ENCODE measurements around the gene SPTBN1. TPM values are rescaled to one million over a fixed set of nuclear protein-coding genes. Genes with fewer than 3 reads are reported as not detected.
A peak's percentile ranks its signal among the peaks of the same experiment; 100 is the strongest.

The SPTBN1 gene
- total and polyA plus RNA-seq, 9 of the 15 experiments (the other 6 are each of a cell fraction or from before 2014, with no cell fraction given): 8.9 to 66.8 (median 31.4) TPM

DNA sequence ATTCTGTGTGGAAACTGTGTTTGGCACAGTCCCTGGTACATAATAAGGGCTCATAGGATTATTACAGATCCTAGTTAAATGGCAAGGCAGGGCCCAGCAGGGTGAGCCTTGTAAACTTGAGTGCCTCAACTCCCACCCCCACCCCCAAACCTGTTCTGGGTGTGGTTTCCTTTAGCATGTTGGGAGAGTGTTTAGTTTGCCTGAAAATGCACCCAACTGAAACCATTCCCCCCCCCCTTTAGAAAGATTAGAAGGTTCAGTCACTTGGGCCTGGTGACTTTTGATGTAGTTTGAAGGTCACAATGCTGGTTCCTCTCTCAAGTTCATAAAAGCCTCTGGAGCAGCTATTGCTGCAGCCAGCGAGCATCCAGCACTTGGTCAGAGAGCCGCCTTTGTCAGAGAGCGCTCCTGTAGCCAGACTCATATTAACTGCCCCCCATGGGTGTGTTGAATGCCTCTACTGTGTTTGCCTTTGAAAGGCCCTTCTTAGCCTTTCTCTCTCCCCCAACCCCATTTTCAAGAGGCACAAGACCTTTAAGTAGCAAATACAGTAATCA, 113.7 kb downstream of the SPTBN1 start (continued):
- TF ChIP-seq, protein P1, sequence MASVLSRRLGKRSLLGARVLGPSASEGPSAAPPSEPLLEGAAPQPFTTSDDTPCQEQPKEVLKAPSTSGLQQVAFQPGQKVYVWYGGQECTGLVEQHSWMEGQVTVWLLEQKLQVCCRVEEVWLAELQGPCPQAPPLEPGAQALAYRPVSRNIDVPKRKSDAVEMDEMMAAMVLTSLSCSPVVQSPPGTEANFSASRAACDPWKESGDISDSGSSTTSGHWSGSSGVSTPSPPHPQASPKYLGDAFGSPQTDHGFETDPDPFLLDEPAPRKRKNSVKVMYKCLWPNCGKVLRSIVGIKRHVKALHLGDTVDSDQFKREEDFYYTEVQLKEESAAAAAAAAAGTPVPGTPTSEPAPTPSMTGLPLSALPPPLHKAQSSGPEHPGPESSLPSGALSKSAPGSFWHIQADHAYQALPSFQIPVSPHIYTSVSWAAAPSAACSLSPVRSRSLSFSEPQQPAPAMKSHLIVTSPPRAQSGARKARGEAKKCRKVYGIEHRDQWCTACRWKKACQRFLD (CRISPR knock-in tag; IDR thresholded peaks at IDR 0.05): peak; percentile 48; the same call in 1 of the 2 replicates

DNA sequence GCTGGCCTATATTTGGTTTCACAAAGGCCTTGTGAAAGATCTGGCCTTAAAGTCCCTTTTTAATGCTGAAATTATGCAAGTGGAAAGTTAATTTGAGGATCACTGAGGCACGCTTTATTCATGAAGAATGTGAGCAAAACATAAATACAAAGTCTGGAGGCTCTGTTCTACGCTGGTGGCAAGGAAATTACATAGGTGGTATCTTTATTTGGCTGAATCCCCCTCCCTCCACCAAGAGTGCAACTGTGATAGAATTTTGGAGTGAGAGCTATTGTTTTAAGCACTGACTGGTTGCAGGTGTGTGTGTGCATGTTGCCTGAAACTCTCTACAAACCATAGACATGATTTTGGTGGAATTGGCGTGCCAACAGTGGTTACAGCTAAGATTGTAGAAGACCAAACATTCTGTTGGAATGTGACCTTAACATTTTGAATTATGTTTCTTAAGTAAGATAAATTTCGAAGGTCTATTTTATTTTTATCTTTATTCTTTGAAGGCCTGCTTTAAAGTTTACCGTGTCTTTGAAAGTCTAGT, 114.3 kb downstream of the SPTBN1 start:
- in situ Hi-C loops (cut with MboI): no loop called here
- no peaks in the 10 kb centered on the region for H3K9me3 ChIP-seq (replicated peaks; ENCODE audit: control insufficient read depth, insufficient read depth, low read depth, low read length)
- no peak overlapping the region for H3K9ac ChIP-seq (ENCODE audit: insufficient read depth in 1 of 2, low read depth in 2 of 2, low read length in 2 of 2)
- no peak overlapping the region for H2AFZ ChIP-seq (ENCODE audit: low read depth, low read length)
- POLR2A ChIA-PET: interaction anchor here (0.9 kb wide), 1 partner anchor 32 kb away, joined by 3 read pairs; no protein-coding TSS in a partner anchor
- H3K27ac ChIP-seq (ENCODE audit: extremely low read depth, low read depth, low read length): peak overlapping the region; percentile 49; the same call in 2 of the 3 replicates
- intact Hi-C loops (cut with micrococcal nuclease): loop anchor here (5.0 kb wide), 1 partner anchor 87 kb away; no protein-coding TSS in a partner anchor
- CTCF ChIA-PET (ENCODE audit: low intra/inter-chr PET ratio): no interaction called here
- H3K27me3 ChIP-seq (ENCODE audit: control insufficient read depth in 2 of 2, insufficient read depth in 2 of 2, low read length in 2 of 2): no peaks in the 10 kb centered on the region
- WGBS (ENCODE audit: insufficient coverage, low coverage, missing lambda C conversion rate): 60% methylated on average over 5 of the region's 5 CpGs
- peaks cover 9% of the 10 kb centered on the region for H3K9me1 ChIP-seq (ENCODE audit: control insufficient read depth, insufficient read depth, low read length)
- TF ChIP-seq POLR2H (tag; IDR thresholded peaks at IDR 0.05; ENCODE audit: low read depth) (no peak), CBFB (CRISPR knock-in tag; IDR thresholded peaks at IDR 0.05) (no peak), FOXK2 (conservative IDR thresholded peaks at IDR 0.05 in 1 of 2, IDR thresholded peaks at IDR 0.05 in 1 of 2; ENCODE audit: low read depth in 2 of 2) (no peak), NR3C1 (CRISPR knock-in tag; IDR thresholded peaks at IDR 0.05) (no peak), ZBTB17 (CRISPR knock-in tag; IDR thresholded peaks at IDR 0.05) (no peak), E2F3 (CRISPR knock-in tag; IDR thresholded peaks at IDR 0.05) (no peak)
- TF ChIP-seq, protein P2, sequence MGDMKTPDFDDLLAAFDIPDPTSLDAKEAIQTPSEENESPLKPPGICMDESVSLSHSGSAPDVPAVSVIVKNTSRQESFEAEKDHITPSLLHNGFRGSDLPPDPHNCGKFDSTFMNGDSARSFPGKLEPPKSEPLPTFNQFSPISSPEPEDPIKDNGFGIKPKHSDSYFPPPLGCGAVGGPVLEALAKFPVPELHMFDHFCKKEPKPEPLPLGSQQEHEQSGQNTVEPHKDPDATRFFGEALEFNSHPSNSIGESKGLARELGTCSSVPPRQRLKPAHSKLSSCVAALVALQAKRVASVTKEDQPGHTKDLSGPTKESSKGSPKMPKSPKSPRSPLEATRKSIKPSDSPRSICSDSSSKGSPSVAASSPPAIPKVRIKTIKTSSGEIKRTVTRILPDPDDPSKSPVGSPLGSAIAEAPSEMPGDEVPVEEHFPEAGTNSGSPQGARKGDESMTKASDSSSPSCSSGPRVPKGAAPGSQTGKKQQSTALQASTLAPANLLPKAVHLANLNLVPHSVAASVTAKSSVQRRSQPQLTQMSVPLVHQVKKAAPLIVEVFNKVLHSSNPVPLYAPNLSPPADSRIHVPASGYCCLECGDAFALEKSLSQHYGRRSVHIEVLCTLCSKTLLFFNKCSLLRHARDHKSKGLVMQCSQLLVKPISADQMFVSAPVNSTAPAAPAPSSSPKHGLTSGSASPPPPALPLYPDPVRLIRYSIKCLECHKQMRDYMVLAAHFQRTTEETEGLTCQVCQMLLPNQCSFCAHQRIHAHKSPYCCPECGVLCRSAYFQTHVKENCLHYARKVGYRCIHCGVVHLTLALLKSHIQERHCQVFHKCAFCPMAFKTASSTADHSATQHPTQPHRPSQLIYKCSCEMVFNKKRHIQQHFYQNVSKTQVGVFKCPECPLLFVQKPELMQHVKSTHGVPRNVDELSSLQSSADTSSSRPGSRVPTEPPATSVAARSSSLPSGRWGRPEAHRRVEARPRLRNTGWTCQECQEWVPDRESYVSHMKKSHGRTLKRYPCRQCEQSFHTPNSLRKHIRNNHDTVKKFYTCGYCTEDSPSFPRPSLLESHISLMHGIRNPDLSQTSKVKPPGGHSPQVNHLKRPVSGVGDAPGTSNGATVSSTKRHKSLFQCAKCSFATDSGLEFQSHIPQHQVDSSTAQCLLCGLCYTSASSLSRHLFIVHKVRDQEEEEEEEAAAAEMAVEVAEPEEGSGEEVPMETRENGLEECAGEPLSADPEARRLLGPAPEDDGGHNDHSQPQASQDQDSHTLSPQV (IDR thresholded peaks at IDR 0.05): no peak
- ATAC-seq: no peak
- H4K20me1 ChIP-seq (replicated peaks; ENCODE audit: control insufficient read depth, insufficient read depth, low read length): peaks cover 39% of the 10 kb centered on the region
- peaks cover 23 to 73% of the 10 kb centered on the region in 2 experiments for H3K4me1 ChIP-seq (replicated peaks in 1 of 2; ENCODE audit: control insufficient read depth in 2 of 2, insufficient read depth in 2 of 2, low read length in 2 of 2)
- FAIRE-seq: no peak
- H3K4me2 ChIP-seq (ENCODE audit: insufficient read depth, low read length): no peak overlapping the region
- no peak for DNase-seq (ENCODE audit: extremely low read depth in 1 of 4, low spot score in 3 of 4)
- H3K79me2 ChIP-seq (ENCODE audit: control insufficient read depth, insufficient read depth, low read length): peaks cover 81% of the 10 kb centered on the region
- BruUV-seq (replicated peaks): no TSS peak
- 0 out of 3 replicates have a peak, but pooled peaks cover 5% of the 10 kb centered on the region for H3K36me3 ChIP-seq (ENCODE audit: control insufficient read depth, insufficient read depth, low read length)
- H3K4me3 ChIP-seq: no peak overlapping the region

All from K562 (cell line).